ENCODE results near the gene PAPPA2. TPM values are rescaled to one million over a fixed set of nuclear protein-coding genes. Genes with fewer than 3 reads are reported as not detected.

Gene PAPPA2
- total RNA-seq, 1 donor = 5.8 TPM

- Histone ChIP-seq H3K27me3 (ENCODE audit: insufficient read depth, low read length) (no peaks in the 10 kb centered on the region), H3K4me2 (ENCODE audit: insufficient read depth, low read length) (no peak overlapping the region), H4K20me1 (ENCODE audit: insufficient read depth, low read length) (no peaks in the 10 kb centered on the region), H3K36me3 (ENCODE audit: insufficient read depth, low read length) (no peaks in the 10 kb centered on the region), H3K4me3 (ENCODE audit: insufficient read depth, low read length) (no peak overlapping the region), H3K9me3 (ENCODE audit: low read depth, low read length) (no peaks in the 10 kb centered on the region), H2AFZ (ENCODE audit: low read length) (no peak overlapping the region), H3K27ac (ENCODE audit: low read depth, low read length) (no peak overlapping the region), H3K79me2 (ENCODE audit: insufficient read depth, low read length) (no peaks in the 10 kb centered on the region), H3K4me1 (ENCODE audit: insufficient read depth, low read length) (no peaks in the 10 kb centered on the region)
- no peak for TF ChIP-seq CTCF (IDR thresholded peaks at IDR 0.05; ENCODE audit: extremely low read depth, low read depth, low read length)
- no peak for DNase-seq (ENCODE audit: insufficient read length, low spot score, missing footprints)
Observed at GRCh38 chr1:176494436-176494835, 31.5 kb downstream of the PAPPA2 start.

- Histone ChIP-seq H3K4me1 (ENCODE audit: insufficient read depth, low read length) (no peaks in the 10 kb centered on the region), H4K20me1 (ENCODE audit: insufficient read depth, low read length) (no peaks in the 10 kb centered on the region), H3K4me3 (ENCODE audit: insufficient read depth, low read length) (no peak overlapping the region), H3K4me2 (ENCODE audit: insufficient read depth, low read length) (no peak overlapping the region), H3K27me3 (ENCODE audit: insufficient read depth, low read length) (no peaks in the 10 kb centered on the region), H3K36me3 (ENCODE audit: insufficient read depth, low read length) (no peaks in the 10 kb centered on the region), H3K27ac (ENCODE audit: low read depth, low read length) (no peak overlapping the region), H3K9me3 (ENCODE audit: low read depth, low read length) (no peaks in the 10 kb centered on the region), H2AFZ (ENCODE audit: low read length) (no peak overlapping the region), H3K79me2 (ENCODE audit: insufficient read depth, low read length) (no peaks in the 10 kb centered on the region)
- TF ChIP-seq CTCF (IDR thresholded peaks at IDR 0.05; ENCODE audit: extremely low read depth, low read depth, low read length) = no peak
- DNase-seq (ENCODE audit: insufficient read length, low spot score, missing footprints) = no peak
Observed at GRCh38 chr1:176499671-176500070, 36.7 kb downstream of the PAPPA2 start.

DNA sequence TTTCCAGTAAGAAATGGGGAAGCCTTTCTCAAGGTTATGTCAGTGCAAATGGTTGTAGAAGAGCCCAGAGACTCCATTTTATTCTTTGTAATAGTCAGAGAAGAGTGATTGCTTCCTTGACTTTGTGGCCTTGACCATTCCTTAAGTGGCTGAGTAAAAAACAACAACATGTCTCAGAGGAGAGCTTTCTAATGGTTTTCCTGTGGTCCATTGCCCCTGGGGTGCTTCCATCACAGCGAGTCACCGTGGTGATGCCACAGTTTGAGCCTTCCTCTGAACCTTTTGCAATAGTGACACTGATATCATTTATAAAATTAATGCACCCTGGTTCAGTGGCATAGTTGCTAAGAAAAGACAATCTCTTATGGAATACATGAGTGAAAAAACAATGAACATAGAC is 38.6 kb downstream of the PAPPA2 start:
- no peaks in the 10 kb centered on the region for H3K27me3 ChIP-seq (ENCODE audit: insufficient read depth, low read length)
- no peak for DNase-seq (ENCODE audit: insufficient read length, low spot score, missing footprints)
- H2AFZ ChIP-seq (ENCODE audit: low read length) = no peak overlapping the region
- H3K4me3 ChIP-seq (ENCODE audit: insufficient read depth, low read length) = no peak overlapping the region
- H3K36me3 ChIP-seq (ENCODE audit: insufficient read depth, low read length) = no peaks in the 10 kb centered on the region
- no peaks in the 10 kb centered on the region for H3K4me1 ChIP-seq (ENCODE audit: insufficient read depth, low read length)
- no peak overlapping the region for H3K27ac ChIP-seq (ENCODE audit: low read depth, low read length)
- H3K4me2 ChIP-seq (ENCODE audit: insufficient read depth, low read length) = no peak overlapping the region
- H4K20me1 ChIP-seq (ENCODE audit: insufficient read depth, low read length) = no peaks in the 10 kb centered on the region
- H3K9me3 ChIP-seq (ENCODE audit: low read depth, low read length) = no peaks in the 10 kb centered on the region
- TF ChIP-seq CTCF (IDR thresholded peaks at IDR 0.05; ENCODE audit: extremely low read depth, low read depth, low read length) = no peak
- H3K79me2 ChIP-seq (ENCODE audit: insufficient read depth, low read length) = no peaks in the 10 kb centered on the region

- Histone ChIP-seq H3K9me3 (ENCODE audit: low read depth, low read length) (no peaks in the 10 kb centered on the region), H3K4me2 (ENCODE audit: insufficient read depth, low read length) (no peak overlapping the region), H3K36me3 (ENCODE audit: insufficient read depth, low read length) (no peaks in the 10 kb centered on the region), H3K27me3 (ENCODE audit: insufficient read depth, low read length) (no peaks in the 10 kb centered on the region), H4K20me1 (ENCODE audit: insufficient read depth, low read length) (no peaks in the 10 kb centered on the region), H3K27ac (ENCODE audit: low read depth, low read length) (no peak overlapping the region), H3K4me3 (ENCODE audit: insufficient read depth, low read length) (no peak overlapping the region), H2AFZ (ENCODE audit: low read length) (no peak overlapping the region), H3K79me2 (ENCODE audit: insufficient read depth, low read length) (no peaks in the 10 kb centered on the region), H3K4me1 (ENCODE audit: insufficient read depth, low read length) (no peaks in the 10 kb centered on the region)
- no peak for DNase-seq (ENCODE audit: insufficient read length, low spot score, missing footprints)
- no peak for TF ChIP-seq CTCF (IDR thresholded peaks at IDR 0.05; ENCODE audit: extremely low read depth, low read depth, low read length)
Observed at GRCh38 chr1:176504848-176505553, 42.0 kb downstream of the PAPPA2 start.
